T-helper 17 cell (primary cell): Measurements from ENCODE around the gene ZNF136. TPM values are rescaled to one million over a fixed set of nuclear protein-coding genes. Genes with fewer than 3 reads are reported as not detected.

Source experiments
- ATAC-seq: fragments of 150-1000 bp; cut with Tn5 transposase; 2 replicates; pipeline ENCODE4 v1.10.0; 2021; ENCODE audit warnings: mild to moderate bottlenecking, moderate library complexity
- DNase-seq, 3 donors: peaks; one replicate each; pipeline versions ENCODE4 v3.0.0 to v3.0.0-alpha.2; 2020 to 2021
- H3K9me3 ChIP-seq: one replicate; pipeline ENCODE4 v1.7.0; 2013; ENCODE audit warnings: low read length, mild to moderate bottlenecking; ENCODE audit not compliant: control insufficient read depth, poor library complexity, severe bottlenecking
- H3K27ac Mint-ChIP-seq: one replicate; pipeline ENCODE4 v1.8.0; 2022; ENCODE audit warnings: mild to moderate bottlenecking, moderate library complexity, mixed read lengths
- H3K27me3 Mint-ChIP-seq: one replicate; pipeline ENCODE4 v1.8.0; 2022; ENCODE audit warnings: mixed read lengths
- H3K36me3 Mint-ChIP-seq: one replicate; pipeline ENCODE4 v1.8.0; 2022; ENCODE audit warnings: low read depth, mixed read lengths
- H3K4me1 Mint-ChIP-seq: one replicate; pipeline ENCODE4 v1.8.0; 2022; ENCODE audit warnings: mild to moderate bottlenecking, mixed read lengths
- H3K4me3 Mint-ChIP-seq: one replicate; pipeline ENCODE4 v1.8.0; 2022; ENCODE audit warnings: mild to moderate bottlenecking, moderate library complexity, mixed read lengths
- total RNA-seq, 4 donors: library from RNA in 2 of 4; stranded (reverse) in 2 of 4; gene quantifications; one replicate each; pipeline ENCODE4 v1.2.3 and lab custom pipeline; 2022 to 2026

ZNF136 gene
- total RNA-seq (10 to 100 TPM; 26.9 to 32.0 TPM), total RNA-seq (lab: John Stamatoyannopoulos, UW) (43.2 to 45.8 reads per million in 2 donors)

GRCh38 chr19:12162882-12163806 lies at the start of gene ZNF136:
TSS of gene ZNF136 (plus strand) at chr19:12163096. CDS start at chr19:12163204, 108 bp downstream.
- H3K9me3 ChIP-seq = no peaks in the 10 kb centered on the region
- Mint-ChIP-seq H3K36me3 (peaks cover 2% of the 10 kb centered on the region), H3K27me3 (no peaks in the 10 kb centered on the region), H3K4me3 (peak within 1 kb of the TSS; percentile 99), H3K4me1 (peaks cover 26% of the 10 kb centered on the region), H3K27ac (peak within 1 kb of the TSS; percentile 97)
- DNase-seq = peak; percentile 79 to 84 (median 82)
- peak; percentile 99 for ATAC-seq

- no peak for ATAC-seq
- DNase-seq = no peak
- H3K9me3 ChIP-seq = no peaks in the 10 kb centered on the region
- Mint-ChIP-seq H3K4me1 (no peaks in the 10 kb centered on the region), H3K27ac (no peak overlapping the region), H3K27me3 (no peaks in the 10 kb centered on the region), H3K36me3 (no peaks in the 10 kb centered on the region), H3K4me3 (no peak overlapping the region)
These were observed 49.8 kb upstream of the ZNF136 start for GRCh38 chr19:12113121-12113520.

GRCh38 chr19:12117201-12117970 lies 45.5 kb upstream of the ZNF136 start:
- H3K9me3 ChIP-seq = no peaks in the 10 kb centered on the region
- no peak for ATAC-seq
- H3K36me3 Mint-ChIP-seq = no peaks in the 10 kb centered on the region
- DNase-seq = no peak
- no peaks in the 10 kb centered on the region for H3K4me1 Mint-ChIP-seq
- H3K4me3 Mint-ChIP-seq = no peak overlapping the region
- H3K27me3 Mint-ChIP-seq = no peaks in the 10 kb centered on the region
- no peak overlapping the region for H3K27ac Mint-ChIP-seq

GRCh38 chr19:12126707-12127106 lies 36.2 kb upstream of the ZNF136 start:
- DNase-seq (no peak), ATAC-seq (no peak)
- no peaks in the 10 kb centered on the region for H3K36me3 Mint-ChIP-seq
- no peaks in the 10 kb centered on the region for H3K27me3 Mint-ChIP-seq
- H3K27ac Mint-ChIP-seq = no peak overlapping the region
- H3K4me1 Mint-ChIP-seq = no peaks in the 10 kb centered on the region
- H3K4me3 Mint-ChIP-seq = no peak overlapping the region
- peaks cover 2% of the 10 kb centered on the region for H3K9me3 ChIP-seq

DNA sequence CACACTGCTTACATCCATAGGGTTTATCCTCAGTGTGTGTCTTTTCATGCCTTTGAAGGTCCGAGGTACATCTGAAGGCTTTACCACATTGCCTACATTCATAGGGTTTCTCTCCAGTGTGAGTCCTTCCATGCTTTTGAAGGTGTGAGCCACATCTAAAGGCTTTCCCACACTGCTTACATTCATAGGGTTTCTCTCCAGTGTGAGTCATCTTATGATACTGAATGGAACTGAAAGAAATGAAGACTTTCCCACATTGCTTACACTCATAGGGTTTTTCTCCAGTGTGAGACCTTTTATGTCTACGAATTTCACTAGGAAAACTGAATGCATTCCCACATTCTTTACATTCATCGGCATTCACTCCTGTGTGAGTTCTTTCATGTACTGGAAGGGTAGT lies 29.8 kb upstream of the ZNF136 start:
- no peak overlapping the region for H3K27ac Mint-ChIP-seq
- H3K4me1 Mint-ChIP-seq = peaks cover 5% of the 10 kb centered on the region
- ATAC-seq (no peak), DNase-seq (no peak)
- no peak overlapping the region for H3K4me3 Mint-ChIP-seq
- no peaks in the 10 kb centered on the region for H3K27me3 Mint-ChIP-seq
- peaks cover 6% of the 10 kb centered on the region for H3K36me3 Mint-ChIP-seq
- peaks cover 17% of the 10 kb centered on the region for H3K9me3 ChIP-seq

DNA sequence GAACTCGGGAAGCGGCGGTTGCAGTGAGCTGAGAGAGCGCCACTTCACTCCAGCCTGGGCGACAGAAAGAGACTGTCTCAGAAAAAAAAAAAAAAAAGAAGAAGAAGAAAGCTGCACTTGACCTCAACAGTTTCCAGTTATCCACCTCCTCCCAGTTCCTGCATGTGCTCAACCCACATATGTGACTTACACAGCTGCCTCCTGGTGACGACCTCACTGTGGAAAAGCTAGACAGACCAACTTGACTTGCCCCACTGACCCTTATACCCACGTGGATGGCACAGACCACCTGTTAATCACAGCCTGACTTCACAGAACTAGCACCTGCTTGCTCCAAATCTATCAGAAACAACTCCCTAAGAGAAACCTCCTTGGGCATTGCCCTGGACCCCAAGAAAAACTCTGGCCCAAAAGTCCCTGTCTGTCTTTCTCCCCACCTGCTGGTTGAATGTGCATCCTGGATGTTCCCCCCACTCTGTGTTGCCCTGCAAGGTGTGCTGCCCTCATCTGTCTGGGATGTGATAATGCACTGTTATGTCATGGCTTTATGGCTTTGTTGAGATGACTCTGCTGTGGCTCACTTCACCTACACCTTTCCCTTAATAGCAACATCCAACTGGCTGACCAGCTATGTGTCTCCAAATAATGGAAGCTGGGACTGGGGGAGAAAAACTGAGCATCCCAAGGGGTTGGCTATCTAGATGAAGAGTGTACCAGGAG lies 25.5 kb upstream of the ZNF136 start:
- ATAC-seq (no peak), DNase-seq (no peak)
- peaks cover 10% of the 10 kb centered on the region for H3K9me3 ChIP-seq
- H3K4me1 Mint-ChIP-seq = peaks cover 24% of the 10 kb centered on the region
- no peak overlapping the region for H3K27ac Mint-ChIP-seq
- H3K27me3 Mint-ChIP-seq = no peaks in the 10 kb centered on the region
- H3K36me3 Mint-ChIP-seq = peaks cover 6% of the 10 kb centered on the region
- no peak overlapping the region for H3K4me3 Mint-ChIP-seq

DNA sequence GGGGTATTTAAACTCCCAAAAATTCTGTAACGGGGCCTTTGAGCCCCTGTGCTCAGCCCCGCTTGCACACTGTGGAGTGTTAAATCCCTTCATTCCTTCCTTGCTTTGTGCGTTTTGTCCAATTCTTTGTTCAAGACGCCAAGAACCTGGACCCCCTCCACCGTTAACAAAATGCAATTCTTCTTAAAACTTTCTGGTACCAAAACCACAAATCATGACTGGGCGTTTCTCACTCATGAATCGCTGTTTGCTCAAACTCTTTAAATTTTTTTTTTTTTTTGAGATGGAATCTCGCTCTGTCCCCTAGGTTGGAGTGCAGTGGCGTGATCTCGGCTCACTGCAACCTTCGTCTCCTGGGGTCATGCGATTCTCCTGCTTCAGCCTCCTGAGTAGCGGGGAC lies 23.6 kb upstream of the ZNF136 start:
- DNase-seq = no peak
- Mint-ChIP-seq H3K36me3 (peaks cover 4% of the 10 kb centered on the region), H3K27ac (peak overlapping the region; percentile 34), H3K4me3 (peak overlapping the region; percentile 97), H3K4me1 (peaks cover 24% of the 10 kb centered on the region), H3K27me3 (no peaks in the 10 kb centered on the region)
- H3K9me3 ChIP-seq = no peaks in the 10 kb centered on the region
- no peak for ATAC-seq

- DNase-seq (peak; percentile 74 to 77 (median 76)), ATAC-seq (peak; percentile 92)
- H3K9me3 ChIP-seq = no peaks in the 10 kb centered on the region
- Mint-ChIP-seq H3K4me3 (peak within 1 kb of the TSS; percentile 97), H3K36me3 (peaks cover 4% of the 10 kb centered on the region), H3K4me1 (peaks cover 24% of the 10 kb centered on the region), H3K27me3 (no peaks in the 10 kb centered on the region), H3K27ac (peak within 1 kb of the TSS; percentile 34)
These were observed 22.9 kb upstream of the ZNF136 start, which contains the start of gene ZNF20 for GRCh38 chr19:12139885-12140544. TSS of gene ZNF20 (minus strand) at chr19:12140350. CDS start at chr19:12140182, 168 bp downstream.

GRCh38 chr19:12140545-12141404 lies 22.1 kb upstream of the ZNF136 start:
- no peaks in the 10 kb centered on the region for H3K9me3 ChIP-seq
- DNase-seq = peak; percentile 68 to 75 (median 69)
- Mint-ChIP-seq H3K27ac (no peak overlapping the region), H3K36me3 (peaks cover 10% of the 10 kb centered on the region), H3K4me3 (peak overlapping the region; percentile 97), H3K27me3 (no peaks in the 10 kb centered on the region), H3K4me1 (peaks cover 24% of the 10 kb centered on the region)
- peak; percentile 76 for ATAC-seq

DNA sequence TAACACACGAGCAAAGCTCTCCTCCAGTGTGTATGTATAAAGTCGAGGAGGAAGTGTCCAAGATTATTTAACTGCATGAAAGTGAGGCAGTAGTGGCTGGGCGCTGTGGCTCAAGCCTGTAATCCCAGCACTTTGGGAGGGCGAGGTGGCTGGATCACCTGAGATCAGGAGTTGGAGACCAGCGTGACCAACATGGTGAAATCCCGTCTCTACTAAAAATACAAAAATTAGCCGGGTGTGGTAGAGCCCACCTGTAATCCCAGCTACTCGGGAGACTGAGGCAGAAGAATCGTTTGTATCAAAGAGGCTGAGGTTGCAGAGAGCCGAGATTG lies 21.5 kb upstream of the ZNF136 start:
- H3K36me3 Mint-ChIP-seq = peaks cover 10% of the 10 kb centered on the region
- no peak overlapping the region for H3K27ac Mint-ChIP-seq
- peaks cover 24% of the 10 kb centered on the region for H3K4me1 Mint-ChIP-seq
- H3K9me3 ChIP-seq = no peaks in the 10 kb centered on the region
- DNase-seq (no peak), ATAC-seq (no peak)
- peak overlapping the region; percentile 97 for H3K4me3 Mint-ChIP-seq
- no peaks in the 10 kb centered on the region for H3K27me3 Mint-ChIP-seq

DNA sequence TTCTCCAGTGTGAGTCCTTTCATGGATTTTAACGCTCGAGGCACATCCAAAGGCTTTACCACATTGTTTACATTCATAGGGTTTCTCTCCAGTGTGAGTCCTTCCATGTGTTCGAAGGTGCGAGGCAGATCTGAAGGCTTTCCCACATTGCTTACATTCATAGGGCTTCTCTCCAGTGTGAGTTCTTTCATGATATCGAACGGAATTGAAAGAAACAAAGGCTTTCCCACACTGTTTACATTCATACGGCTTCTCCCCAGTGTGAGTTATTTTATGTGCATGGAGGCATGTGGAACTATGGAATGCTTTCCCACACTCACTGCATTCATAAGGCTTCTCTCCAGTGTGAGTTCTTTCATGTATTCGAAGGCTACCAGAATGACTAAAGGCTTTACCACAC lies 17.5 kb upstream of the ZNF136 start:
- Mint-ChIP-seq H3K27me3 (no peaks in the 10 kb centered on the region), H3K27ac (no peak overlapping the region)

More for the DNA sequence above, 17.5 kb upstream of the ZNF136 start:
- ATAC-seq (no peak), DNase-seq (no peak)
- H3K9me3 ChIP-seq = no peaks in the 10 kb centered on the region
- Mint-ChIP-seq H3K4me1 (peaks cover 9% of the 10 kb centered on the region), H3K36me3 (peaks cover 9% of the 10 kb centered on the region), H3K4me3 (no peak overlapping the region)
